Hippocampal formation (tissue), 2 donors: ENCODE data around the gene SH3RF3.
A peak's percentile ranks its signal among the peaks of the same experiment; 100 is the strongest.

Experiments used
- DNase-seq, 2 donors: peaks; one replicate each; lab custom pipeline; 2025; lab: John Stamatoyannopoulos, UW

Gene SH3RF3

DNA sequence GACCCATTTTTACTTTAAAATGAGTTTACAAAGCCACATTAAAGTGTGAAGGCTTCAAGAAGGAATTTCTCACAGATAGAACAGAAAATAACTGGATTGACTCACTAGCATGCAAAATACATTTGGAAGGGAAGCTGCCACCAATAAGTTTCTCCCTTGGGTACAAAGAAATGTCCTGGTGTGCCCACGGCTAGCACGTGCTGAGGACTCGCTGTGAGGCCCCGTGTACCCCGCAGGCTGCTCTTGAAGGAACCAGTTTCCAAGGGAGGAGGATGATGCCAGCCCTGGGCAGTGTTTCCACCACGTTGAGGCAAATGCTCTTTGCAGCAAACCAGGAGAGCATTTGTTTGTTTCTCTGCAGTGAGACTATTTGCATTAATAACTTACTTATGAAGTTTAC lies 207.3 kb downstream of the SH3RF3 start:
- DNase-seq: no peak

DNA sequence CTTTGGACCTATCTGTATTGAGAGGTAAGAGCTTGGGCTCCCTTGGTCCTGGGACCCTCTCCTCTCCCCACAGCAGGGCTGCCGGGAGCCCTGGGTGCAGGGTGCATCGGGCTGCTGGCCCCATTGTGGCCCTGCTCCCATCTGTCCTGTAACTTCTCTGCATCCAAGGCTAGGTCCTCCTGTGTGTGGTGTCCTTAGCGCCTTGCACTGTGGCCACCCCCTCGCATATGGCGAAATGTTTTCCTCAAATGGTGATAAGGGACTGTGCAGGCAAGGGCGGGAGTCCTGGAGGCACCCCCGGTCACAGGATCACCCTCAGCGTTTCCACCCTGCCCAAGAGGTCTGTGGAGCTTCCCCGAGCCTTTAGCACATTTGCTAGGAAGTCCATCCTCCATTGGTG lies 208.2 kb downstream of the SH3RF3 start:
- no peak for DNase-seq

DNA sequence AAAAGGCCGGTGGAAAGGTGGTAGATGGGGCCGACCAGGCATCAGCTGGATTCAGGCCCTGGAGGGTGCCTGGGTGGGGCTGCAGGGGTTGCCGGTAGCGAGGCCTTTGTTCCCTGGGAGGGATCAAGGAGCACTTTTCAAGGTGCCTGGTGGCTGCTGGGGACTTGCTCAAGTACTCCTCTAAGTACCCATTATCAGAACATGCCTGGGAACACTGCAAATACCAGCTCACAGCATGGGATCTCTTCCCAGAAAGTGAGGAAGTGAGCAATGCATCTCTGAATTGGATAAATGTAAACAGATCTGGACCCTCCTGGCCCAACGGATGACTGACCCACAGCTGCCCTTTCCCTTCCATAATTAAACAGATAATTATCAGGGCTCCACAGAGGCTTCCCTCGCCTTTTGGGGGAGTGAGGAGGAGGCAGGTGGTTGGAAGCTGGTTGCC lies 210.5 kb downstream of the SH3RF3 start:
- no peak for DNase-seq

DNA sequence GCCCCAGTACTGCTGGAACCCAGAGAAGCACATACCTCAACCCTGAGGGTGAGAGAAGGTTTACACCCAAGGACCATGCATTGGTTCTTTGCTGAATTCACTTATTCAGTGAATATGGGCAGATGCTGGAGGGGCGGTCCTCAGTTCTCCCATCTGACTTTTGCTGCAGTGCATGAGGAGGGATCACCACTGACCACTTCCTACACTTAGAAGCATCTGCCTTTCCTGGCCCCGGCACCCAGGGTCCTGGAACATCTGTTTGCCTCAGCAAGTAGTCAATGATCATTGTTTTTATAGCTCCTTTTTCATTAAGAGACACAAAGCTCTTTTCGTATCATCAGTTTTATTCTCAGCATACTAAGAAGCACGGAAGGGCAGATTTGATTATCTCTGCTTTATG lies 211.4 kb downstream of the SH3RF3 start:
- DNase-seq: no peak

DNA sequence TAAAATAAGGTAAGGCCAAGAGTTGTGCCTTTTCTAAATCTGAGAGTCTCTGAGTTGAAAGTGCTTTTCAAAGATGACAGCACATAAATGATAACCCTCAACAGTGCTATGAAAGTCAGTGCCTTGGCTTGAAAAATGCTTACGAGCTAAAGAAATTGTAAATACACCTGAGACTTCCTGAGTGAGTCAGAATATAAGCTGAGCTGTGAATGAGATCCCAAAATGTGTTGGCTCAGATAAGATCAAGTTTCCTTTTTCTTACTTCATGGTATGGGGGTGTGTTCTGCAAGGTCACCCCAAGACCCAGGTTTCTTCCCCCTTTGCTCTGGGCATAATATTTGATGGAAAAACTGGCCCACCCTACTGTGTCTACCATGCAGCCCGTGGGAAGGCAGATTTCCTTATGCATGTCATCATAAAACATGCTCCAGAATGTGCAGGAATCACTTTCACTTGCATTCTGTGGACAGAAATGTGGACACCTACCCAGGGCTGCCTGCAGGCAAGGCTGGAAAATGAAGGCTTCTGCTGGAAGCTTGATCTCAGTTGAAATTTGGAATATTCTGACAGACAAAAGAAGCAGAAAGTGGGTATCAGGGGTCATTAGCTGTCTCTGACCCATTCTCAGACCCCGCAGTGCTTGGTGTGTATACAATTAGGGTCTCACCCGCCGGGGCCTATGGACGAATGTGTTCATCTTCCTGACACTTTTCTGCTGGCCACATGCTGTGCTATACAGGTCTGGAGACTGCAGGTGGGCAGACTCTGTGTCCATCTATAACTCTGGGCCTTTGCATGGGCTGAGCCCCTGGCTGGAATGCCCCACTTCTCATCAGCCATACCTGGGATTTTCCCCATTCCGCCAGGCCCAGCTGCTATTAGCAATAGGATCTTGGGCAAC lies 212.6 kb downstream of the SH3RF3 start:
- DNase-seq: no peak

DNA sequence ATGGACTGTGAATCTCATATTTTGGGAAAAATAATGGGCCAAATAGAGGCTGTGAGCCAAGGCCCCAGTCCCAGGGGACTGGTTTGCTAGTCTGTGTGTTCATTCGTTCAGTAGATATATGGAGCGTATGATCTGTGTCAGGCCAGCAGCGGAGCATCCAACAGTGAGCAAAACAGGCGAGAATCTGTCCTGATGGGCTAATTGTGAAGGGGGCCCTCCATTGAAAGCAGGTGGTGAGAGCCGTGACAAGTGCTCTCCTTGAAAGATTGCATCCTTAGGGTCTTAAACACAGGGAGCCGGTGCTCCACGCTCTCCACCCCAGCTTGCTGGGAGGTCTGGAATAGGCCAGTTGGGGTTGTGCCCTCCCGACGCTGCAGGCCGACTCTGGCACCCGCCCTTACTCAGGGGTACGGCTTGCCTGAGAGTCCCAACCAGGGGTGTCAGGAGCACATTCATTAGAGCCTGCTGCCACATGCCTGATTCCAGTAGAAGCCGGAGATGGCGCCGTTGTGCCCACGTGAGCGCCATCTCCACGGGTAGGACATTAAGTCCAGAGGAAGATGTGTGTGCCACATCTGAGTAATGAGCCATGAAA lies 213.3 kb downstream of the SH3RF3 start:
- no peak for DNase-seq

DNA sequence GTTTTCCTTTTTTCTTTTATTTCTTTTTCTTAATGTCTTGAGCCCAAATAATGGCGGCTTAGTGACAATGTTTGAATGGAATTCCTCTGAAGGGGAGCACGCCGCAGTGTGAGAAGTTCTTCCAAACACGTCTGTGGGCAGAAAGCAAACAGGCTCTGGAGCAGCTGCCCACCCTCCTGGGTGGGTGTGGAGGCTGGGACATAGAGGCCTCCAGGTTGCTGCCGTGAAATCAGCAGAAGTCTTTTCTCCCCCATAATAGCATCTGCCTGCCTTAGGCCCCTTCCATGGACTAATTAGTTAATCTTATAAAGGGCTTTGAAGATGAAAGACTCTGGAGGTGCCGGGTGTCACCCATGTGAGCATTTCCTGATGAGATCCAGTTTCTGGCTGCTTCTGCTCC lies 213.9 kb downstream of the SH3RF3 start:
- DNase-seq: no peak

DNA sequence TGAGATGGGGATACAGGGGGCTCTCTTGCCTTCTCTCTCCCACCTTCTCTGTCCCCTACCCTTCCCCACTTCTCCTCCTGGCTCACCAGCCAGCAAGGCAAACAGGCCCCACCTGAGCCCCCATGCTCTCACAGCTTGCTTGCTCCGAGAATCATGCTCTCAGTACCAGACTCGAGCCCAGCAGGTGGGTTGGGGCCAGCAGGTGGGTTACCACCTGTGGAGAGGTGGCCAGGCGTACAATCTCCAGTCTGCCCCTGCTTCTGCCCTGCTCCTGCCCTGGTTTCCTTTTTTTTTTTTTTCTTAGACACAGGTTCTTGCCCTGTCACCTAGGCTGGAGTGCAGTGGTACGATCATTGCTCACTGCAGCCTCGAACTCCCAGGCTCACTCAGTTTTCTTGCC lies 214.5 kb downstream of the SH3RF3 start:
- no peak for DNase-seq

DNA sequence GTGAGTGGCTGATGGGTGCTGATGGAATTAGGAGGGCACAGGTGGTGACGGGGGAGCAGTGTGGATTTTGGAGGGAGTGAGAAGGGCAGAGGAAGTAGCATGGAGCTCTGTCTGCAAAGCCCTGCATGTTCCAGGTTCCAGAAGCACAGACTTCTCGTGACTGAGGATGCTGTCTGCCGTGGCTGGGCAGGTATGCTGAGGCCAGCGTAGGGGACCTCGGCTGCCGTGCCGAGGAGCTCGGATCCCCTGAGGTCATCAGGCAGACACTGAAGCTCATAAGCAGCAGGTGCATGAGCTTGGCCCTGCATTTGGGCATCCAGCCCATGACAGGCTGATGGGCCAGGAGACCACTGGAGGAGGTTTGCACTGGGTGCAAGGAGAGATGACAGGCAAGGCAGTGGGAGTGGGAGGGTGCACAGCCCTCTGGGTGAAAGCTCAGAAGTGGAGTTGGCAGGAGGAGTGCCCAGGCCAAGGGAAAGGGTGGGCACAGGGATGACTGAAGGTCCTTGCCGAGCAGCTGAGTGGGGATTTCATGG lies 215.3 kb downstream of the SH3RF3 start:
- no peak for DNase-seq

DNA sequence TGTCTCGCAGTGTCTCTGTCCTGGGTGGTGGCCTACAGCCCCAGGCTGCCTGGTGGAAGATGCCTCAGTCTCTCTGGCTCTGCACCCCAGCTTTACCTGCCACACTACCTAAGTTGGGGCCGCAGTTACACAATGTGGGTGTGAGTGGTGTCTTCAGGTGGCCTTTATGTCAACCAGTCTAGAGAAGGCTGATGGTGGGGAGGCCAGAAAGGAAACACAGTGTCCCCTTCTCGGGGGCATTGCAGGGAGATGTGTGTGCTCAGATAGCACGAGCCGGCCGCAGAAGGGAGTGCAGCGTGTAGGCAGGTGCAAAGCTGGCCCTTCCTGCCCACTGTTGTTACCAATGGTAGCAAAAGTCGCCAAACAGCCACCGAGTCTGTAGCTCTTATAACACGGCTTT lies 216.1 kb downstream of the SH3RF3 start:
- no peak for DNase-seq

DNA sequence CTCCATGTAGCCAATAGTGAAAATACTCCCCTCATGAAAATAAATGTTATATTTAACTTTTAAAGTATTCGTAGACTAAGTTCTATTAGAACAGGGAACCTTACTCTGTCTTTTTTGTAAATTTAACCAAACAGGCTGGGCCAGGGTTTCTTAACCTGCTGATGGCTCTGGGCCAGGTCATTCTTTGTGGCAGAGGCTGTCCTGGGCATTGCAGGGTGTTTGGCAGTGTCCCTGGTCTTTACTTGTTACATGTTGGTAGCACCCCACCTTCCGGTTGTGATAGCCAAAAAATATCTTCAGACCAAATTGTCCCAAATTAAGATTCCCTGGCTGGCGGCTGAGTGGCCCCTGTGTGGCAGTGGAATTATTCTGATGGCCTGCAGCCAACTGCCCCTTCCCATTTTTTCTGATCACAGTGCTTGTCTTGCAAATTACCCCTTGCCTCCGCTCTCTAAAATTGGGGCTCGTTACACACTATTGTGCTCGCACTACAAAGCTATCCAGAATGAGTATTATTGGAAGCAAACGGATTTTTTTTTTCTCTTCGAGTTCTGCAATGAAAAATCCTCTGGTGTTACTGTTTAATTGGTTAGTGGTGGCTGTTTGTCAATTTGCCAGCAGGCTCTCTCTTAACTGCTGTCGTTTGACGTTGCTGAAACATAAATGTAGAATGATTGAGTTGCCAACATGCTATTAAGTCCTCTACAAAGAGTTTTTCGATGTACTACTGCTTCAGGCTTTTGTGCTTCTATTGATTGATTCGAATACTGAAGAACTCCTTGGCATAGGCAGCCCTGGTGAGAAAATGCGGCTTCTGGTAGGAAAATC lies 216.9 kb downstream of the SH3RF3 start:
- no peak for DNase-seq

DNA sequence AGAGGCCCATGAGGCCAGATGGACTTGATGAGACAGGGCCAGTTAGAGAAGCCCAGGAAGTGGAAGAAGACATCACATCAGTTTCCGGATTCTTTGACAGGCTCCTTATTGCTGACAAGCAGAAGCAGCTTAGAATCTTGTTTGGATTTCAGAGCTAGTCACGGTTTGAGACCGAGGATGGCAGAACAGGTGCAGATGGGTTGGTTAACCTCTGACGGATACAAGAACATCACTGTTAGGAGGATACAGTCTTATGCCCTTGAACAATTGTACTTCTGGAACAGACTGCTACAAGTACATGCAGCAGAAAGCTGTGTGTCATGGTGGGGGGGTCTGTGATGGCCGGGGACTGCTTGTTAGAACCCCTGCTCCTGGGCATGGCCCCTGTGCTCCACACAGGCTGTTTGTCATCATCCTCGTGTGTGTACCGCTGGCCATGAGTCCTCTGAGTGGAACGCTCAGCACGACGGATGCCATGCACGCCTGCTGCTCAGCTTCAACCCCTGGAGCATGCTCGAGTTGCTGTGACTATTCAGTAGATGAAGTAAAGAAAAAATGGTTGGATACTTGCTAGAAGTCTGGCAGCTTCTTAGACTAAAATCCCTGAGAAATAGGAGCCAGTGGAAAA lies 217.7 kb downstream of the SH3RF3 start:
- no peak for DNase-seq

DNA sequence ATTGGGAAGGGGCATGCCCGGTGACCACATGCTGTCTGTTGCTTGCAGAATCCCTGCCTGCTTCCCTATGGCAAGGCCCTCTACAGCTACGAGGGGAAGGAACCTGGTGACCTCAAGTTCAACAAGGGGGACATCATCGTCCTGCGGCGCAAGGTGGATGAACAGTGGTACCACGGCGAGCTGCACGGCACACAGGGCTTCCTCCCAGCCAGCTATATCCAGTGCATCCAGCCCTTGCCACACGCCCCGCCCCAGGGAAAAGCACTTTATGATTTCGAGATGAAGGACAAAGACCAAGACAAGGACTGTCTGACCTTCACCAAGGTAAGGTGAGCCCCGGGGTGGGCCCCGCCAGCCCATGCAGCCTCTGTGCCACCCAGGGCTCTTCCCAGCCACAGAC lies 218.6 kb downstream of the SH3RF3 start:
- DNase-seq: no peak

DNA sequence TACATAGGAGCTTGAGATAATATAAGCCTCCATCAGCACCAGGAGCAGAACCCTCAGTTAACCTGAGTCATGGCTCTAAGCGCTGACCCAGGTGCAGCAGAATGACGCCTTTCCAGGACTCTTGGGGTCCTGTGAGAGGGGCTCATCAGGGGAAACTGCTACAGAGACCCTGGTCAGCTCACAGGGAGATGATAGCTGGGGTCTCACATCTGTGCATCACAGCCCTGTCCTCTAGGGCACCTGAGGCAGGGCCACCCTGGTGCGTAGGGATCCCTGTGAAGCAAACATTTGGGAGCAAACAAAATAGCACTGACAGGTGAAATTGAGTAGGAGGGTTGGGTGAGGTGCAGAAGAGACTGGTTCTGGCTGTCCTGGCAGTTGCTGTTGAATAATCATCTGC lies 219.2 kb downstream of the SH3RF3 start:
- no peak for DNase-seq

DNA sequence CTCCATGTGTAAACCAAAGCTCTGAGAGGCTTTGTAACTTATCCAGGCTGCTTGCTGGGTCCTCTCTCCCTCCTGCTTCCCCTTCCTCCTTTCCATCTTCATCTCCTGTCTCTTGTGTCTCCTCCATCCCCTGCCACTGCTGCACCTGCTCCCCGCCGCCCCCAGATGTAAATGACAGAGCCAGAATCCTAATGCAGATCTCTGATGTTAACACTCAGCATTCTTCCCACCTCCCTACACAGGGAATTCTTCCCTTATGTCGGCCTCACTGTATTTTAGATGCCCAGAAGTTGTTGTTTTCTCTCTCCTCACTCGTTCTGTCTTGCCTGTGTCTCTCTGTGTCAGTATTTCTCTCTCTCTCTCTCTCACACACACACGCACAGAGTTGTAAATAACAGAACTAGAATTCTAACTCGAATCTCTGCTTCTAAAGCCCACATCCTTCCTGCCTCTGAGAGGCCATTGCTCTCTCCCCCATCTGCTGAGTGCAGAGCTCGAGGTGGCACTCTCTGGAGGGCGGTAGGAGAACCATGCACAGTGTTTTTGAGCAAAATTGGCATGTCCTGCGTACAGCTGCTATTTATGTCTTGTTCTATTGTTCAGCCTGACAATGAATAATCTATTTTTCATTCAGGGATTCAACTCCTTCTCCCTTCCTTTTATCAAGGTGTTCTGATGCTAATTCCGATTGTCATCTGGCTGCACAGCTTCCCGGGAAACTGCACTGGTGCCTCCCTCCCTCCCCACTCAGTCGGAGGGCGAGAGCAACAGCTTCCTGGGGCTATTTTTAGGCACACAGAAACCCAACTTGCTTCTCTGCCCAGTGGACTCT lies 219.9 kb downstream of the SH3RF3 start:
- peak in 1 of 2 donors; percentile 45 for DNase-seq

DNA sequence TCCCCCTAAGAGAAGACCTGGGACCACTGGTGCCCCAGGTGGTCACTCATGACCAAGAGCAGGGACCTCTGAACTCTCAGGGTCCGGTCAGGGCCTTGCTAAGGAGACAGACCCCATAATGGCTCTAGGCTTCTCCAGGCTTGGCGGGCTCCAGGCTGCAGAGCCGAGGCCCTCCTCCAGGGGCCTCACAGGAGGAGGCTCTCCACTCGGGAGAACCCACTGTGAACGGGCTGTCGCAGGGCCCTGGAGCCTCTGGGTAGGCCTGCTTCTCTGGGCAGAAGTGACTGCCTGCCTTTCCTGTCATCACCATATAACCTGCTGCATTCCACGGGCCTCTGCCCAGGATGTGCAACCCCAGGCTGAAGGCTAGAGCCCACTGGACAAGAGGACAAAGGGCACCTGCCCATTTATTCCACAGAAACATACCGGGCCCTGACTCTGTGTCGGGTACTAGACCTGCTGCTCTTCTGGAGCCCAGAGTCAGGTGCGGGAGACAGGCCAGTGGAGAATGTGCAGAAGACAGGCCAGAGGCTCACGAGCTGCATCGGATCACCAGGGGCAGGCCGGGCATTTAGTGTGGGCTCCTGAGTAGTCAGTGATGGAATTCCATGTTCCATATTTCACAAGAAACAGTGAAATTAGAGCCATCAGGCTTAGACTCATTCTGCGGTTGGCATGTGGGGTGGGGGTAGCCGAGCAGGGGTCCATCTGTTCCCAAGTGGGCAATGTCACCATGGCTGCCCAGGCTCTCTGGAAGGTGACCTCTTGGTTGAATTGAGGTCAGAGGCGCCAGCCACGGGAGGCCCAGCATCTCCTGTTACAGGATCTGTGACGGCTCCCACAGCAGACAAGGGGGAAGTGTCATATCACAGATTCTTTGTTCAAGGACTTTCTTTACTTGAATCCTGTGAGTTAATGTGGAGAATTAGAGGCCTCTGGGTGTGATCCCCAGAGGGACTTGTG lies 220.8 kb downstream of the SH3RF3 start:
- no peak for DNase-seq

DNA sequence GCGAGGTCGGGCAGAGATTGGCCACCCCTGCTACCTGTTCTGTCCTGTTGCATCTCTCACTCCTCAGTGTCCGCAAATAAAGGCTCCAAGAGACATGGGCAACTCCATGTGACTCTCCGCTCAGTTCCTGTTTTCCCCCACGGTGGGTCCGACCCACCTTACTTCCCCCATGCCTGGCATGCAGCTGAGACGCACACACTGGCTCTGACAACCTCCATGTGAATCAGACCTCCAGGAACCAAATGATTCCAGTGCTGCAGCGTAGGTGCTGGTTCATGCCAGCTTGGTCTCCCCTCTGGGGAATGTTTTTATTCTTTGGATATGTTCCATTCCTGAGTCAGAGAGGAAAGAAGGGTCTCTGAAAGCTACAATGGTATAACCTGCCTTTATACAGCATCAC lies 221.5 kb downstream of the SH3RF3 start:
- DNase-seq: no peak

DNA sequence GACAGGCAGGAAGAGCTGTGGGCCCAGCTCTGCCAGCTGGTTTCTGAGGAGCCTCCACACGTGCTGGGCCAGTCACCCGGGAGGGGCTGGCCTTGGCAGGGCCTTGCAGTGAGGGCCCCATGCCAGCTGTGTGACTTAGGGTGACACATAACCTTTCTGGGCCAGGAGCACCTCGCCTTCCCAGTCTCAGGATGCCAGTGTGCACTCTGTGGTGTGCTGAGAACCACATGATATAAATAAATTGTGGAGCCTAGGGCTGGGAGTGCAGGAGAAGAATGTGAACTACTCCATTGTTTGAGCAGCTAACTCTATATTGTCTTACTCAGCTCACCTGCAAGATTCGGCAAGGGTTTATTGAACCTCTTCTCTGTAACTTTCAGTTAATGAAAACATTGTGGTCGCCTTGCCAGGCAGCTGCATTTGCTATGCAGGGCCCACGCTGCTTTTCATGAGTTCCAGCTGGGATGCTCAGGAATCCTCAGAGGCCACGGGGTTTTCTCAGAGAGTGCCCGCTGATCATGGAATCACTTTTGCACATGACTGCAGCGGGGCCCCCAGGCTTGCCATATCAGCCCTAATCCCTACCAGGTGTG lies 222.3 kb downstream of the SH3RF3 start:
- DNase-seq: peak in 1 of 2 donors; percentile 20
